SU-DHL-6 (cell line): ENCODE measurements around the gene TPST1.

ENCODE experiments used
- CTCF ChIP-seq: fragments of 200-600 bp; sonication (generic); IDR thresholded peaks from one replicate; pipeline ENCODE4 v1.5.1; 2017; ENCODE audit warnings: antibody characterized with exemption, mild to moderate bottlenecking, low read length, moderate library complexity; ENCODE audit not compliant: insufficient read depth, poor library complexity, severe bottlenecking
- EZH2phosphoT487 ChIP-seq: fragments of 200-600 bp; sonication (generic), shearing (Covaris generic); conservative IDR thresholded peaks from 2 replicates; pipeline ENCODE4 v1.6.1; 2018; ENCODE audit warnings: mild to moderate bottlenecking, antibody characterized with exemption, low read length, moderate library complexity, mixed read lengths

GRCh38 chr7:66331883-66332282, 126.7 kb downstream of the TPST1 start:
- TF ChIP-seq CTCF = no peak
- no peak for TF ChIP-seq EZH2phosphoT487
